ENCODE results near the gene HCK. TPM values are rescaled to one million over a fixed set of nuclear protein-coding genes. Genes with fewer than 3 reads are reported as not detected.

HCK gene
- total and polyA plus RNA-seq, 4 donors: 18.5 to 304 (median 61.2) TPM

GRCh38 chr20:32125506-32125905 lies 73.5 kb downstream of the HCK start:
- Histone ChIP-seq H3K27me3 (ENCODE audit: control insufficient read depth in 3 of 3, insufficient read depth in 3 of 3, low read length in 2 of 3) (no peaks in the 10 kb centered on the region), H3K9ac (ENCODE audit: insufficient read depth in 1 of 2, low read length in 2 of 2) (no peak overlapping the region), H3K9me3 (ENCODE audit: control insufficient read depth in 4 of 4, insufficient read depth in 3 of 4, low read length in 3 of 4) (no peaks in the 10 kb centered on the region), H3K36me3 (ENCODE audit: control insufficient read depth in 4 of 4, insufficient read depth in 4 of 4, low read length in 4 of 4) (peaks cover 0 to 4% (median 0%) of the 10 kb centered on the region in 4 donors), H3K4me3 (no peak overlapping the region), H3K4me1 (ENCODE audit: control insufficient read depth in 5 of 5, insufficient read depth in 5 of 5, low read length in 5 of 5) (no peaks in the 10 kb centered on the region), H3K27ac (ENCODE audit: low read depth in 1 of 2, low read length in 1 of 2) (no peak overlapping the region)
- WGBS, 2 donors: 95 to 97% methylated on average over 5 of the region's 5 CpGs
- DNase-seq (no peak), ATAC-seq (ENCODE audit: insufficient read depth, low FRiP score) (no peak)
- no peak for TF ChIP-seq CTCF (IDR thresholded peaks at IDR 0.05; ENCODE audit: control extremely low read depth, extremely low read depth)

- ATAC-seq (ENCODE audit: insufficient read depth, low FRiP score) (no peak), DNase-seq (no peak)
- Histone ChIP-seq H3K9ac (ENCODE audit: insufficient read depth in 1 of 2, low read length in 2 of 2) (no peak overlapping the region), H3K27me3 (ENCODE audit: control insufficient read depth in 3 of 3, insufficient read depth in 3 of 3, low read length in 2 of 3) (no peaks in the 10 kb centered on the region), H3K9me3 (ENCODE audit: control insufficient read depth in 4 of 4, insufficient read depth in 3 of 4, low read length in 3 of 4) (no peaks in the 10 kb centered on the region), H3K27ac (ENCODE audit: low read depth in 1 of 2, low read length in 1 of 2) (no peak overlapping the region), H3K36me3 (ENCODE audit: control insufficient read depth in 4 of 4, insufficient read depth in 4 of 4, low read length in 4 of 4) (peaks cover 0 to 4% (median 0%) of the 10 kb centered on the region in 4 donors), H3K4me3 (no peak overlapping the region), H3K4me1 (ENCODE audit: control insufficient read depth in 5 of 5, insufficient read depth in 5 of 5, low read length in 5 of 5) (no peaks in the 10 kb centered on the region)
- WGBS, 2 donors: 97 to 99% methylated on average over 8 of the region's 8 CpGs
- no peak for TF ChIP-seq CTCF (IDR thresholded peaks at IDR 0.05; ENCODE audit: control extremely low read depth, extremely low read depth)
These were observed 74.9 kb downstream of the HCK start for GRCh38 chr20:32126919-32127318.

GRCh38 chr20:32127347-32127746 lies 75.3 kb downstream of the HCK start:
- 90 to 91% methylated on average over 5 of the region's 5 CpGs for WGBS, 2 donors
- ATAC-seq (ENCODE audit: insufficient read depth, low FRiP score) (no peak), DNase-seq (no peak)
- Histone ChIP-seq H3K27ac (ENCODE audit: low read depth in 1 of 2, low read length in 1 of 2) (no peak overlapping the region), H3K9me3 (ENCODE audit: control insufficient read depth in 4 of 4, insufficient read depth in 3 of 4, low read length in 3 of 4) (no peaks in the 10 kb centered on the region), H3K36me3 (ENCODE audit: control insufficient read depth in 4 of 4, insufficient read depth in 4 of 4, low read length in 4 of 4) (peaks cover 0 to 4% (median 0%) of the 10 kb centered on the region in 4 donors), H3K27me3 (ENCODE audit: control insufficient read depth in 3 of 3, insufficient read depth in 3 of 3, low read length in 2 of 3) (no peaks in the 10 kb centered on the region), H3K4me3 (no peak overlapping the region), H3K4me1 (ENCODE audit: control insufficient read depth in 5 of 5, insufficient read depth in 5 of 5, low read length in 5 of 5) (no peaks in the 10 kb centered on the region), H3K9ac (ENCODE audit: insufficient read depth in 1 of 2, low read length in 2 of 2) (no peak overlapping the region)
- no peak for TF ChIP-seq CTCF (IDR thresholded peaks at IDR 0.05; ENCODE audit: control extremely low read depth, extremely low read depth)

GRCh38 chr20:32128167-32128566 lies 76.1 kb downstream of the HCK start:
- H3K4me3 ChIP-seq: no peak overlapping the region
- no peak for TF ChIP-seq CTCF (IDR thresholded peaks at IDR 0.05; ENCODE audit: control extremely low read depth, extremely low read depth)
- H3K9me3 ChIP-seq (ENCODE audit: control insufficient read depth in 4 of 4, insufficient read depth in 3 of 4, low read length in 3 of 4): no peaks in the 10 kb centered on the region

More at GRCh38 chr20:32128167-32128566, 76.1 kb downstream of the HCK start:
- ATAC-seq (ENCODE audit: insufficient read depth, low FRiP score) (no peak), DNase-seq (no peak)
- 84 to 96% methylated on average over 2 of the region's 2 CpGs for WGBS, 2 donors
- peaks cover 0 to 6% (median 0%) of the 10 kb centered on the region in 4 donors for H3K36me3 ChIP-seq (ENCODE audit: control insufficient read depth in 4 of 4, insufficient read depth in 4 of 4, low read length in 4 of 4)
- H3K27ac ChIP-seq (ENCODE audit: low read depth in 1 of 2, low read length in 1 of 2): no peak overlapping the region
- no peaks in the 10 kb centered on the region for H3K4me1 ChIP-seq (ENCODE audit: control insufficient read depth in 5 of 5, insufficient read depth in 5 of 5, low read length in 5 of 5)
- H3K9ac ChIP-seq (ENCODE audit: insufficient read depth in 1 of 2, low read length in 2 of 2): no peak overlapping the region
- no peaks in the 10 kb centered on the region for H3K27me3 ChIP-seq (ENCODE audit: control insufficient read depth in 3 of 3, insufficient read depth in 3 of 3, low read length in 2 of 3)

Measured in lung (tissue), 12 donors.